ENCODE measurements around the gene XDH. TPM values are rescaled to one million over a fixed set of nuclear protein-coding genes. Genes with fewer than 3 reads are reported as not detected.

XDH gene
- total RNA-seq, 1 experiment from 2014 or later = 47.5 TPM

GRCh38 chr2:31388736-31389135, 25.8 kb downstream of the XDH start:
- no peak for TF ChIP-seq CTCF (IDR thresholded peaks at IDR 0.05; ENCODE audit: unreplicated experiment)
- POLR2A ChIA-PET = interaction anchor here (1.2 to 2.2 kb wide), 2 partner anchors 15 to 25 kb away, joined by 3 to 15 read pairs; partner anchors contain the start of gene XDH
- Mint-ChIP-seq H3K36me3 (ENCODE audit: insufficient read depth, unreplicated experiment) (peaks cover 26% of the 10 kb centered on the region), H3K27ac (ENCODE audit: low read depth, unreplicated experiment) (peak overlapping the region; percentile 42), H3K9me3 (ENCODE audit: unreplicated experiment) (no peaks in the 10 kb centered on the region), H3K4me1 (ENCODE audit: insufficient read depth, unreplicated experiment) (peaks cover 42% of the 10 kb centered on the region), H3K4me3 (ENCODE audit: unreplicated experiment) (no peak overlapping the region), H3K27me3 (ENCODE audit: insufficient read depth, unreplicated experiment) (no peaks in the 10 kb centered on the region)
- no peak for DNase-seq (ENCODE audit: unreplicated experiment)
- CTCF ChIA-PET = interaction anchor here (0.8 to 3.7 kb wide), 6 partner anchors 12 to 166 kb away, joined by 3 to 16 read pairs (median 3); partner anchors contain the start of gene XDH
- no TSS peak for BruUV-seq (replicated peaks)
- intact Hi-C loops (cut with micrococcal nuclease) = no loop called here

GRCh38 chr2:31387850-31388249, 26.7 kb downstream of the XDH start:
- no peak for DNase-seq (ENCODE audit: unreplicated experiment)
- no peaks in the 10 kb centered on the region for H3K27me3 Mint-ChIP-seq (ENCODE audit: insufficient read depth, unreplicated experiment)
- no TSS peak for BruUV-seq (replicated peaks)
- H3K9me3 Mint-ChIP-seq (ENCODE audit: unreplicated experiment) = no peaks in the 10 kb centered on the region
- peaks cover 26% of the 10 kb centered on the region for H3K36me3 Mint-ChIP-seq (ENCODE audit: insufficient read depth, unreplicated experiment)
- TF ChIP-seq CTCF (IDR thresholded peaks at IDR 0.05; ENCODE audit: unreplicated experiment) = no peak
- no peak overlapping the region for H3K27ac Mint-ChIP-seq (ENCODE audit: low read depth, unreplicated experiment)
- intact Hi-C loops (cut with micrococcal nuclease) = no loop called here
- POLR2A ChIA-PET = interaction anchor here (2.2 kb wide), 1 partner anchor 26 kb away, joined by 15 read pairs; the partner anchor contains the start of gene XDH
- H3K4me3 Mint-ChIP-seq (ENCODE audit: unreplicated experiment) = no peak overlapping the region
- CTCF ChIA-PET = interaction anchor here (0.8 to 3.7 kb wide), 6 partner anchors 13 to 676 kb away, joined by 3 to 16 read pairs (median 4); no protein-coding TSS in a partner anchor
- peaks cover 42% of the 10 kb centered on the region for H3K4me1 Mint-ChIP-seq (ENCODE audit: insufficient read depth, unreplicated experiment)

GRCh38 chr2:31386648-31387047, 27.9 kb downstream of the XDH start:
- H3K4me3 Mint-ChIP-seq (ENCODE audit: unreplicated experiment) = no peak overlapping the region
- peak; percentile 43 for DNase-seq (ENCODE audit: unreplicated experiment)
- peaks cover 45% of the 10 kb centered on the region for H3K4me1 Mint-ChIP-seq (ENCODE audit: insufficient read depth, unreplicated experiment)
- no peak overlapping the region for H3K27ac Mint-ChIP-seq (ENCODE audit: low read depth, unreplicated experiment)
- no peaks in the 10 kb centered on the region for H3K27me3 Mint-ChIP-seq (ENCODE audit: insufficient read depth, unreplicated experiment)
- peaks cover 30% of the 10 kb centered on the region for H3K36me3 Mint-ChIP-seq (ENCODE audit: insufficient read depth, unreplicated experiment)
- peak; percentile 10 for TF ChIP-seq CTCF (IDR thresholded peaks at IDR 0.05; ENCODE audit: unreplicated experiment)
- no TSS peak for BruUV-seq (replicated peaks)
- intact Hi-C loops (cut with micrococcal nuclease) = no loop called here
- POLR2A ChIA-PET = interaction anchor here (5.0 kb wide), 1 partner anchor 26 kb away, joined by 36 read pairs; the partner anchor contains the start of gene XDH
- H3K9me3 Mint-ChIP-seq (ENCODE audit: unreplicated experiment) = no peaks in the 10 kb centered on the region
- CTCF ChIA-PET = interaction anchor here (0.9 to 3.7 kb wide), 6 partner anchors 10 to 675 kb away, joined by 4 to 16 read pairs (median 6); partner anchors contain the start of gene XDH

GRCh38 chr2:31386172-31386571, 28.4 kb downstream of the XDH start:
- Mint-ChIP-seq H3K36me3 (ENCODE audit: insufficient read depth, unreplicated experiment) (peaks cover 33% of the 10 kb centered on the region), H3K9me3 (ENCODE audit: unreplicated experiment) (no peaks in the 10 kb centered on the region), H3K4me3 (ENCODE audit: unreplicated experiment) (no peak overlapping the region), H3K27me3 (ENCODE audit: insufficient read depth, unreplicated experiment) (no peaks in the 10 kb centered on the region), H3K4me1 (ENCODE audit: insufficient read depth, unreplicated experiment) (peaks cover 43% of the 10 kb centered on the region), H3K27ac (ENCODE audit: low read depth, unreplicated experiment) (peak overlapping the region; percentile 99)
- DNase-seq (ENCODE audit: unreplicated experiment) = no peak
- intact Hi-C loops (cut with micrococcal nuclease) = no loop called here
- TF ChIP-seq CTCF (IDR thresholded peaks at IDR 0.05; ENCODE audit: unreplicated experiment) = no peak
- ChIA-PET CTCF (interaction anchor here (1.5 to 3.7 kb wide), 5 partner anchors 10 to 675 kb away, joined by 4 to 11 read pairs (median 7); partner anchors contain the start of gene XDH), POLR2A (interaction anchor here (0.8 to 5.0 kb wide), 3 partner anchors 16 to 668 kb away, joined by 3 to 36 read pairs (median 5); partner anchors contain the start of gene XDH)
- no TSS peak for BruUV-seq (replicated peaks)

All from MCF 10A (cell line).